CD4-positive, alpha-beta T cell treated with Interleukin-12 subunit alpha and Interleukin-12 subunit beta, for 1 hour (primary cell): ENCODE measurements around the gene RASGRF2.
"Not testable (repeated sequence)": the region's sequence is repeated elsewhere in the genome, so short reads cannot be mapped to it uniquely, and the experiment has no call there.

Experiments
- DNase-seq: peaks from one replicate; pipeline ENCODE4 v3.0.0-alpha.2; 2020

RASGRF2 gene

GRCh38 chr5:81023261-81023970 lies 63.3 kb downstream of the RASGRF2 start:
- DNase-seq = no peak

DNA sequence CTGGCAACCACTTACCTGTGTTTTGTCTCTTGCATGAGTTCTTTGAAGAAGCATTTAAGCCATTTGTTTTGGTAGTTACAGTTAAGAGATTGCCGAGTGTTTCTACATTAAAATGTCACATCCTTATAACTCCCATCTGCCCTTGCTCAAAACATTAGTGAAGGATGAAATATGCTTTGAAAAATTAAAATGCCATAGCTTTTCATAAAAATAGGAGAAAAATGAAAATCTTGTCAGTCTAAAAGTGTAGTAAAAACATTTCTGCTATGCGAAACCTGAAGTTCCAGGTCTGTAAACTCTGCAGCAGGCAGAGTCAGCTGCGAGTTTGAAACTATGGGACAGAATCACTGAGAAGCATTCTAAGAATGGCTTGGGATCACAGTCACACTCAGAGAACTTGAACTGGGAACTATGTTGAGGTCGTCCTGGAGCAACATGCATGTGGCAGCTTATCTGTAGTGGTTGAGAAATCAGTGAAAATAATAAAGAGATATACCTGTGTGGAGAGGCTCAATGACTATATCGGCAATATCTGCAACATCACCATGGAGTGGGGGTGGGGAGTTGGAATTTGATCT lies 67.4 kb downstream of the RASGRF2 start:
- DNase-seq = no peak

DNA sequence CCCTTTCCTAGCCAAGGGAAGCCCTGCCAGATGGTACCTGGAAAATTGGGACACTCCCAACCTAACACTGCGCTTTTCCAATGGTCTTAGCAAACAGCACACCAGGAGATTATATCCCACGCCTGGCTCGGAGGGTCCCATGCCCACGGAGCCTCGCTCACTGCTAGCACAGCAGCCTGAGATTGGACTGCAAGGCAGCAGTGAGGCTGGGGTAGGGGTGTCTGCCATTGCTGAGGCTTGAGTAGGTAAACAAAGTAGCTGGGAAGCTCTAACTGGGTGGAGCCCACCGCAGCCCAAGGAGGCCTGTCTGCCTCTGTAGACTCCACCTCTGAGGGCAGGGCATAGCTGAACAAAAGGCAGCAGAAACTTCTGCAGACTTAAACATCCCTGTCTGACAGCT lies 68.7 kb downstream of the RASGRF2 start:
- DNase-seq = not testable (repeated sequence)

DNA sequence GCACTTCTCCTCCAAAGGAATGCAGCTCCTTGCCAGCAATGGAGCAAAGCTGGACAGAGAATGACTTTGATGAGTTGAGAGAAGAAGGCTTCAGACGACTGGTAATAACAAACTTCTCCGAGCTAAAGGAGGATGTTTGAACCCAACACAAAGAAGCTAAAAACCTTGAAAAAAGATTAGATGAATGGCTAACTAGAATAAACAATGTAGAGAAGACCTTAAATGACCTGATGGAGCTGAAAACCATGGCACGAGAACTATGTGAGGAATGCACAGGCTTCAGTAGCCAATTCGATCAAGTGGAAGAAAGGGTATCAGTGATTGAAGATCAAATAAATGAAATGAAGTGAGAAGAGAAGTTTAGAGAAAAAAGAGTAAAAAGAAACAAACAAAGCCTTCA lies 69.6 kb downstream of the RASGRF2 start:
- DNase-seq = not testable (repeated sequence)

- not testable (repeated sequence) for DNase-seq
Measured at GRCh38 chr5:81030236-81031034, 70.3 kb downstream of the RASGRF2 start.

DNA sequence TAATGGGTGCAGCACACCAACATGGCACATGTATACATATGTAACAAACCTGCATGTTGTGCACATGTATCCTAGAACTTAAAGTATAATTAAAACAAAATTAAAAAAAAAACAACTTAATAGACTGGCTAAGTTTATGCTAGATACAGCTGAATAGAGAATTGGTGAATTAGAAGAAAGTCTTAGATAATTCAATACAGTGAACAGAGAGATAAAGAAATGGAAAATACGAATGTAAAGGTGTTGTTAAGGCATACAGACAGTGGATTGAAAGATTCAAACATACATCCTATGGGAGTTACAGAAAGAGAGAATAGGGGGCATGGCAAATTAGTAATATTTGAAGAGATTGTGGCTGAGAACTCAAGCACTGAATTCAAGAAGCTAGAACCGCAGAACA lies 75.4 kb downstream of the RASGRF2 start:
- no peak for DNase-seq

- DNase-seq = no peak
Measured at GRCh38 chr5:81038495-81038894, 78.3 kb downstream of the RASGRF2 start.

DNA sequence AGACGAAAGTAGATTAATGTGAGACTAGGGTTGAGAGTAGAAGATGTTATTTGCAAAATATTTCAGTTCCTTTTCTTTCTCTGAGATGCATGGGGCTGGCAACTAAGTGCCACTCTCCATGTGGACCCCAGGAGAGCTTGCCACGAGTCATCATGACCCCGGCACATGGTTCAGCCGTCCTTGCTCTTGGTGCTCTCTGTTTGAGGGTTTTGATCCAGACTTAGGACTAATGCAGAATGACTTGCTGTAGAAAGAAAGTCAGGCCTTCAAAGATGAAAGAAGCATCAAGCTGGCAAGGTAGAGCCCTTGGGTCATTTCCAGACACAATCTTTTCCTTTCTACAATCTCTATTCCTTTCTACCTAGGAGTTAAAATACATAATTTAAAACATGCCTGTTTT lies 84.7 kb downstream of the RASGRF2 start:
- DNase-seq = no peak

GRCh38 chr5:81045389-81045807 lies 85.2 kb downstream of the RASGRF2 start:
- DNase-seq = no peak

- no peak for DNase-seq
Measured at GRCh38 chr5:81046041-81046440, 85.9 kb downstream of the RASGRF2 start.

GRCh38 chr5:81052325-81052724 lies 92.2 kb downstream of the RASGRF2 start:
- DNase-seq = no peak

DNA sequence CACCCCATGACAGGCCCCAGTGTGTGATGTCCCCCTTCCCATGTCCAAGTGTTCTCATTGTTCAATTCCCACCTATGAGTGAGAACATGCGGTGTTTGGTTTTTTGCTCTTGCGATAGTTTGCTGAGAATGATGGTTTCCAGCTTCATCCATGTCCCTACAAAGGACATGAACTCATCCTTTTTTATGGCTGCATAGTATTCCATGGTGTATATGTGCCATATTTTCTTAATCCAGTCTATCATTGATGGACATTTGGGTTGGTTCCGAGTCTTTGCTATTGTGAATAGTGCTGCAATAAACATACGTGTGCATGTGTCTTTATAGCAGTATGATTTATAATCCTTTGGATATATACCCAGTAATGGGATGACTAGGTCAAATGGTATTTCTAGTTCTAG lies 93.1 kb downstream of the RASGRF2 start:
- DNase-seq = not testable (repeated sequence)

GRCh38 chr5:81058121-81058520 lies 98.0 kb downstream of the RASGRF2 start:
- no peak for DNase-seq

- no peak for DNase-seq
Measured at GRCh38 chr5:81065492-81065891, 105.3 kb downstream of the RASGRF2 start.

- DNase-seq = no peak
Measured at GRCh38 chr5:81066102-81066501, 105.9 kb downstream of the RASGRF2 start.

DNA sequence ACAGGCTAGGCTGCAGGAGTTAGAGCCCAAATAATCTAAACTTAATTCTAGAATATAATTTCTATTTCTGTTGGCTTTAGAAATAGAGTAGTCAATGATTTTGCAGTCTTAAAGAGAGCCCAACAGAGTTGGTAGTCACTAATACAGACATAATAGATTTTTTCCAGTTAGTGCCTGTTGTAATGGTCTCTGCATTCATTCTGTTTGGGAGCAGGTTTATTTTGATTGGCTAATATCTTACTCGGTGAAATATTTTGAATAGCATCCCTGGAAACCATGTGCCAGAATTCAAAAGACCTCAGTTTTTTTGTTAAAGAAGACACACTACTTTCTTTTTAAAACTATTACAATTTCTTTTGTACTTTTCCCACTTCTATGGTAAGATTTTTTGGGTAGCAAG lies 107.2 kb downstream of the RASGRF2 start:
- no peak for DNase-seq

GRCh38 chr5:81068063-81068462 lies 107.9 kb downstream of the RASGRF2 start:
- DNase-seq = no peak

GRCh38 chr5:81068635-81069034 lies 108.5 kb downstream of the RASGRF2 start:
- no peak for DNase-seq

DNA sequence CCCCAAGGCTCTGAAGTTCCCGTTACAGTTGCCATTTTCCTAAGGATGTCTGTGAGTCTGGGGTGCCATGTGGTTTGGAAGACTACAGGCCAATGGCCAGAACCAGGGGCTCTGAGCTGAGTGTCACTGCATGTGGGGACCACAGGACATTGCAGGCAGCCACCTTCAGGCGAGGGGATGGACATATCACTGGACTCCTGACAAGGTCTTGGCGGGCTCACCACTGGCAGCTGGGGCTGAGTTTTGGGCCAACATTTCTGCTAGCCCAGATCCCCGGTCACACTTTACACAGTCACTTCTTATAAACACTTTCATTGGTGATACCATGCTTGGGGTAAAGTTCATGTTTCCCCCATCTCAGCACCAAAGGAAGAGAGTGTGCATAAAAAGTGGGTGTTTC lies 109.8 kb downstream of the RASGRF2 start:
- no peak for DNase-seq

DNA sequence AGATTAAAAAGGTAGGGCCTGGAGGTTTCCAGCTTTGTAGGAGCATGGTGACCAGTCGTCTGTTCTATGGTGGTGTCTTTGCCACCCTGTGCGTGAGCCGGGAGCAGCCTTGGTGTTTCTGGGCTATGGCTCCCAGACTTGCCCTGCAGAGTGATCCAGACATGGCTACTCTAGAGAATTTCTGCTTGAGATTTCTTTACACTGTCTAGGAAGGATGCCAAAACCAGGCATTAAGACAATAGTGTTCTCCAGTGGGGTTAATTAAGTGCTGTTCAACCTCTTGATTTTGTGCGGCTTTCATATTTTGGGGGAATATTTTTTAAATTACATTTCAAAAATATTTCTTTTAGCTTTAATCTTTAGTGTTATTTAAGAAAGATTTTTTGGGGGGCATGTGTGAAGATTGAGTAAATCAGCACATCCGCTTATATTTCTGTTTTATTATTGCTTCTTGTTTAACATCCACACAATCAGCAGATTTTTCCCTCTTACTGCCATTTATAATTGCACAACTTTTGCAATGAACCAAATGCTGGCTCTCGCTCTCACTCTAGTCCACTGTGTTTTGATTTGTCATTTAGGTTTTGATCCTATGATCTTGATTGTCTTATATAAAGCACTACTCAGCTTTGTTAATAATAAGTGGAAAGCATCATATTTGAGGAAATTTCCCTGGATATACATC lies 110.5 kb downstream of the RASGRF2 start:
- no peak for DNase-seq

GRCh38 chr5:81075041-81075440 lies 114.9 kb downstream of the RASGRF2 start:
- DNase-seq = no peak

DNA sequence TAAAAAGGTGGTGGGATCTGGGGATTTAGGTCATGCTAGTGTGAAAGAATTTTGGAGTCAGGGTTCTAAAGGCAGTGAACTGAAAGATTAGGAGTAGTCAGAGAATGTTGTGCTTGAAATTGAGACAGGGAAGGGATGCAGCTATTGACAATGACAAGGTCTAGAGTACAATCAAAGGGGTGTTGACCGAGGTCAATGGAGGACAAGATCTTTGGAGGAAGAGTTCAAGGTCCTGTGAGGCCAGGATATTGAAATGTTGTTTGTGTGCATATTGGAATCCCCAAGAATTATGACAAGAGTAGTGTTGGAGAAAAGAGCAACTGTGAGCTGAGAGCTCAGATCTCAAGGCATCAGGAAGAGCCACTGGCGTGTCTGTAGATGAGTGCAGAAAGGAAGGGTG lies 116.9 kb downstream of the RASGRF2 start:
- no peak for DNase-seq

GRCh38 chr5:81078930-81079329 lies 118.8 kb downstream of the RASGRF2 start:
- no peak for DNase-seq
